ENCODE results near the gene ABHD12.

ABHD12 gene

GRCh38 chr20:25380945-25381614 is 9.6 kb downstream of the ABHD12 start:
- no peak for DNase-seq

GRCh38 chr20:25378884-25379733 is 11.5 kb downstream of the ABHD12 start:
- no peak for DNase-seq

GRCh38 chr20:25378189-25378883 is 12.3 kb downstream of the ABHD12 start:
- DNase-seq = no peak

- DNase-seq = no peak
Measured at GRCh38 chr20:25376886-25377285, 13.7 kb downstream of the ABHD12 start.

- DNase-seq = no peak
Measured at GRCh38 chr20:25376236-25376635, 14.4 kb downstream of the ABHD12 start.

- DNase-seq = no peak
Measured at GRCh38 chr20:25374842-25375241, 15.8 kb downstream of the ABHD12 start.

- no peak for DNase-seq
Measured at GRCh38 chr20:25372584-25373336, 17.9 kb downstream of the ABHD12 start.

GRCh38 chr20:25369971-25370370 is 20.7 kb downstream of the ABHD12 start:
- no peak for DNase-seq

- DNase-seq = no peak
Measured at GRCh38 chr20:25369529-25369928, 21.1 kb downstream of the ABHD12 start.

GRCh38 chr20:25368976-25369375 is 21.7 kb downstream of the ABHD12 start:
- DNase-seq = no peak

- no peak for DNase-seq
Measured at GRCh38 chr20:25368526-25368925, 22.1 kb downstream of the ABHD12 start.

GRCh38 chr20:25364879-25365699 is 25.5 kb downstream of the ABHD12 start:
- no peak for DNase-seq

GRCh38 chr20:25364180-25364788 is 26.4 kb downstream of the ABHD12 start:
- no peak for DNase-seq

GRCh38 chr20:25361287-25361683 is 29.4 kb downstream of the ABHD12 start:
- DNase-seq = no peak

GRCh38 chr20:25360631-25361286 is 29.9 kb downstream of the ABHD12 start:
- DNase-seq = no peak

GRCh38 chr20:25356271-25356933 is 34.2 kb downstream of the ABHD12 start:
- no peak for DNase-seq

GRCh38 chr20:25355866-25356265 is 34.8 kb downstream of the ABHD12 start:
- DNase-seq = no peak

- DNase-seq = no peak
Measured at GRCh38 chr20:25355011-25355595, 35.5 kb downstream of the ABHD12 start.

GRCh38 chr20:25353747-25354705 is 36.6 kb downstream of the ABHD12 start:
- DNase-seq = no peak
